SK-N-SH (cell line): ENCODE measurements around the gene SCYGR7. TPM values are rescaled to one million over a fixed set of nuclear protein-coding genes. Genes with fewer than 3 reads are reported as not detected.
"Not testable (repeated sequence)": the region's sequence is repeated elsewhere in the genome, so short reads cannot be mapped to it uniquely, and the experiment has no call there.

Source experiments
- CTCF ChIA-PET: fragments of 300-600, 350-600 bp; formaldehyde crosslinking; extraction: SDS; loops from one replicate; lab custom pipeline; 2021; lab: Yijun Ruan, JAX
- POLR2A ChIA-PET: fragments of 350-600 bp; sonication (Branson Sonifier 250); formaldehyde crosslinking; extraction: SDS; loops from one replicate; lab custom pipeline; 2020; ENCODE audit warnings: antibody characterized with exemption, inconsistent platforms; lab: Yijun Ruan, JAX
- DNase-seq: peaks from one replicate; pipeline ENCODE4 v3.0.0; 2012
- H2AFZ ChIP-seq: fragments of 200-600 bp; sonication (generic); 2 replicates; pipeline ENCODE4 v1.8.1; 2016; ENCODE audit warnings: antibody characterized with exemption, mild to moderate bottlenecking, low read depth
- H3F3A ChIP-seq: fragments of 200-600 bp; sonication (generic); replicated peaks from 2 replicates; pipeline ENCODE3; 2016; ENCODE audit warnings: antibody characterized with exemption, mild to moderate bottlenecking; ENCODE audit not compliant: insufficient read depth
- H3K27ac ChIP-seq, 2 experiments: fragments of 200-500 bp in 1 of 2; fragments of 200-600 bp in 1 of 2; sonication (Bioruptor generic) in 1 of 2; sonication (generic), shearing (Covaris generic) in 1 of 2; 2 replicates each; pipeline versions ENCODE4 v1.5.1 to v1.6.1; 2014 to 2016; ENCODE audit warnings: low read depth in 2 of 2, inconsistent platforms in 1 of 2, low read length in 1 of 2, mild to moderate bottlenecking in 1 of 2, mixed read lengths in 1 of 2
- H3K27me3 ChIP-seq: fragments of 200-600 bp; sonication (generic), shearing (Covaris generic); 2 replicates; pipeline ENCODE4 v1.6.1; 2016; ENCODE audit warnings: mixed run types; ENCODE audit not compliant: insufficient read depth
- H3K36me3 ChIP-seq, 2 experiments: fragments of 200-500 bp in 1 of 2; fragments of 200-600 bp in 1 of 2; sonication (Bioruptor generic) in 1 of 2; sonication (generic) in 1 of 2; replicated peaks in 1 of 2; 2 replicates each; pipeline versions ENCODE3 to v1.5.1; 2014 to 2016; ENCODE audit warnings: low read length in 1 of 2, mild to moderate bottlenecking in 1 of 2; ENCODE audit not compliant: insufficient read depth in 2 of 2, control insufficient read depth in 1 of 2
- H3K4me1 ChIP-seq, 2 experiments: fragments of 200-500 bp in 1 of 2; fragments of 200-600 bp in 1 of 2; sonication (Bioruptor generic) in 1 of 2; sonication (generic), shearing (Covaris generic) in 1 of 2; 2 replicates each; pipeline versions ENCODE4 v1.5.1 to v1.6.1; 2014 to 2016; ENCODE audit warnings: low read depth in 1 of 2, low read length in 1 of 2, mixed run types in 1 of 2; ENCODE audit not compliant: insufficient read depth in 2 of 2, control insufficient read depth in 1 of 2
- H3K4me2 ChIP-seq: fragments of 200-600 bp; sonication (generic), shearing (Covaris generic); 2 replicates; pipeline ENCODE4 v1.6.1; 2017; ENCODE audit warnings: mixed run types
- H3K4me3 ChIP-seq, 2 experiments: fragments of 200-500 bp in 1 of 2; fragments of 200-600 bp in 1 of 2; sonication (Bioruptor generic) in 1 of 2; sonication (generic), shearing (Covaris generic) in 1 of 2; 2 replicates each; pipeline versions ENCODE4 v1.5.1 to v1.8.1; 2014 to 2016; ENCODE audit warnings: low read depth in 2 of 2, inconsistent platforms in 1 of 2, low read length in 1 of 2, mild to moderate bottlenecking in 1 of 2, mixed read lengths in 1 of 2, moderate library complexity in 1 of 2
- H3K79me2 ChIP-seq: fragments of 200-600 bp; sonication (generic); 2 replicates; pipeline ENCODE4 v1.8.1; 2017; ENCODE audit warnings: mild to moderate bottlenecking; ENCODE audit not compliant: insufficient read depth
- H3K9ac ChIP-seq: fragments of 200-600 bp; sonication (generic); 2 replicates; pipeline ENCODE4 v1.6.1; 2017; ENCODE audit warnings: mixed run types
- H3K9me2 ChIP-seq: fragments of 200-600 bp; sonication (generic); 2 replicates; pipeline ENCODE4 v1.6.1; 2017; ENCODE audit warnings: mixed run types
- H3K9me3 ChIP-seq: fragments of 200-600 bp; sonication (generic); 2 replicates; pipeline ENCODE4 v1.6.1; 2017; ENCODE audit warnings: mixed run types, mild to moderate bottlenecking, moderate library complexity
- H4K20me1 ChIP-seq: fragments of 200-600 bp; sonication (generic); 2 replicates; pipeline ENCODE4 v1.6.1; 2017; ENCODE audit warnings: mild to moderate bottlenecking, mixed run types; ENCODE audit not compliant: insufficient read depth
- EZH2phosphoT487 ChIP-seq: fragments of 200-600 bp; sonication (generic); IDR thresholded peaks from 2 replicates; pipeline ENCODE4 v1.6.1; 2017; ENCODE audit warnings: low read depth, mixed run types, mild to moderate bottlenecking, antibody characterized with exemption, moderate library complexity, borderline replicate concordance
- FOSL2 ChIP-seq: IDR thresholded peaks from 2 replicates; pipeline ENCODE4 v1.4.0; 2012; ENCODE audit warnings: low read depth, mild to moderate bottlenecking, moderate library complexity, borderline replicate concordance
- FOXJ3 ChIP-seq: sonication (generic); formaldehyde crosslinking; IDR thresholded peaks from 2 replicates; pipeline ENCODE4 v1.5.1; 2020; ENCODE audit warnings: mild to moderate bottlenecking, missing genetic modification reagents
- FOXM1 ChIP-seq: IDR thresholded peaks from 2 replicates; pipeline ENCODE4 v1.4.0; 2012; ENCODE audit warnings: low read depth, mild to moderate bottlenecking
- JUND ChIP-seq: IDR thresholded peaks from 2 replicates; pipeline ENCODE4 v1.4.0; 2012
- NFIC ChIP-seq: IDR thresholded peaks from 2 replicates; pipeline ENCODE4 v1.4.0; 2012; ENCODE audit warnings: borderline replicate concordance
- POLR2AphosphoS5 ChIP-seq: IDR thresholded peaks from 2 replicates; pipeline ENCODE4 v1.6.1; 2012; ENCODE audit warnings: low read depth, low read length
- RAD21 ChIP-seq: IDR thresholded peaks from 2 replicates; pipeline ENCODE4 v1.6.1; 2012; ENCODE audit warnings: mild to moderate bottlenecking, low read length
- RCOR1 ChIP-seq: fragments of 150-350 bp; IDR thresholded peaks from 2 replicates; pipeline ENCODE4 v1.6.1; 2017; ENCODE audit warnings: antibody characterized with exemption, low read length
- RFX5 ChIP-seq: IDR thresholded peaks from 2 replicates; pipeline ENCODE4 v1.6.1; 2012; ENCODE audit warnings: mild to moderate bottlenecking, improper control_type of control experiment, low read length
- RXRA ChIP-seq: IDR thresholded peaks from 2 replicates; pipeline ENCODE4 v1.4.0; 2012; ENCODE audit warnings: low read depth, mild to moderate bottlenecking, borderline replicate concordance
- TCF12 ChIP-seq: IDR thresholded peaks from 2 replicates; pipeline ENCODE4 v1.4.0; 2012
- YY1 ChIP-seq: IDR thresholded peaks from 2 replicates; pipeline ENCODE4 v1.4.0; 2012; ENCODE audit warnings: low read depth, mild to moderate bottlenecking
- WGBS: methylation state at CpG from one replicate; pipeline ENCODE4 v1.1.6; 2017; ENCODE audit warnings: low lambda C conversion rate; 5-methylcytosine and 5-hydroxymethylcytosine counted together
- polyA plus RNA-seq, 3 experiments: library from polyadenylated mRNA; depleted of rRNA; stranded (reverse); fragments of >200 nt; gene quantifications; 2 replicates each; pipeline ENCODE4 v1.2.3, GENCODE V29; 2012
- TF ChIP-seq, protein P1 (sequence below): fragments of 200-600 bp; sonication (generic); IDR thresholded peaks from 2 replicates; pipeline ENCODE4 v1.6.1; 2017; ENCODE audit warnings: antibody characterized with exemption, mild to moderate bottlenecking, moderate library complexity
- TF ChIP-seq, protein P2 (sequence below): fragments of 150-350 bp; IDR thresholded peaks from 2 replicates; pipeline ENCODE4 v1.6.1; 2016; ENCODE audit warnings: mild to moderate bottlenecking, low read depth, low read length
- TF ChIP-seq, protein P3 (sequence below): IDR thresholded peaks from 2 replicates; pipeline ENCODE4 v1.4.0; 2012; ENCODE audit warnings: low read depth
- TF ChIP-seq, protein P4 (sequence below): IDR thresholded peaks from 2 replicates; pipeline ENCODE4 v1.4.0; 2012; ENCODE audit warnings: low read depth, borderline replicate concordance
- TF ChIP-seq, protein P5 (sequence below): IDR thresholded peaks from 2 replicates; pipeline ENCODE4; 2012

Gene SCYGR7
- polyA plus RNA-seq, 1 of the 3 experiments (the other 2 are of a cell fraction): not detected

DNA sequence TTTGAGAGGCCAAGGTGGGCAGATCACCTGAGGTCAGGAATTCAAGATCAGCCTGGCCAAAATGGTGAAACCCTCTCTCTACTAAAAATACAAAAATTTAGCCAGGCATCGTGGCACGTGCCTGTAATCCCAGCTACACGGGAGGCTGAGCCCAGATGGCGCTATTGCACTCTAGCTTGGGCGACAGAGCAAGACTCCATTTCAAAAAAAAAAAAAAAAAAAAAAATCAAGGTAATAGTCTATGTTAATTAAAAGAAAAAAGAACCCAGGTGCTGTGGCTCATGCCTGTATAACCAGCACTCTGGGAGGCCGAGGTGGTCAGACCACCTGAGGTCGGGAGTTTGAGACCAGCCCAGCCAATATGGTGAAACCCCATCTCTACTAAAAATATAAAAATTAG is 12.6 kb downstream of the SCYGR7 start:
- not testable (repeated sequence) for H3K4me3 ChIP-seq, H3F3A ChIP-seq, H3K27me3 ChIP-seq, DNase-seq
- TF ChIP-seq, protein P1, sequence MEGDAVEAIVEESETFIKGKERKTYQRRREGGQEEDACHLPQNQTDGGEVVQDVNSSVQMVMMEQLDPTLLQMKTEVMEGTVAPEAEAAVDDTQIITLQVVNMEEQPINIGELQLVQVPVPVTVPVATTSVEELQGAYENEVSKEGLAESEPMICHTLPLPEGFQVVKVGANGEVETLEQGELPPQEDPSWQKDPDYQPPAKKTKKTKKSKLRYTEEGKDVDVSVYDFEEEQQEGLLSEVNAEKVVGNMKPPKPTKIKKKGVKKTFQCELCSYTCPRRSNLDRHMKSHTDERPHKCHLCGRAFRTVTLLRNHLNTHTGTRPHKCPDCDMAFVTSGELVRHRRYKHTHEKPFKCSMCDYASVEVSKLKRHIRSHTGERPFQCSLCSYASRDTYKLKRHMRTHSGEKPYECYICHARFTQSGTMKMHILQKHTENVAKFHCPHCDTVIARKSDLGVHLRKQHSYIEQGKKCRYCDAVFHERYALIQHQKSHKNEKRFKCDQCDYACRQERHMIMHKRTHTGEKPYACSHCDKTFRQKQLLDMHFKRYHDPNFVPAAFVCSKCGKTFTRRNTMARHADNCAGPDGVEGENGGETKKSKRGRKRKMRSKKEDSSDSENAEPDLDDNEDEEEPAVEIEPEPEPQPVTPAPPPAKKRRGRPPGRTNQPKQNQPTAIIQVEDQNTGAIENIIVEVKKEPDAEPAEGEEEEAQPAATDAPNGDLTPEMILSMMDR: peak; percentile 37; the same call in 1 of the 2 replicates
- TF ChIP-seq, all 33 proteins: peak for 1; not testable (repeated sequence) for 32
- H3K9me3 ChIP-seq, POLR2A ChIA-PET, H3K9me2 ChIP-seq, H3K9ac ChIP-seq, H3K4me1 ChIP-seq, H2AFZ ChIP-seq, H3K27ac ChIP-seq, H3K4me2 ChIP-seq, H4K20me1 ChIP-seq, H3K79me2 ChIP-seq, H3K36me3 ChIP-seq: not testable (repeated sequence)
- CTCF ChIA-PET: interaction anchor here (0.8 kb wide), 1 partner anchor 708 kb away, joined by 4 read pairs; no protein-coding TSS in a partner anchor
- WGBS: 49% methylated on average over 7 of the region's 7 CpGs

DNA sequence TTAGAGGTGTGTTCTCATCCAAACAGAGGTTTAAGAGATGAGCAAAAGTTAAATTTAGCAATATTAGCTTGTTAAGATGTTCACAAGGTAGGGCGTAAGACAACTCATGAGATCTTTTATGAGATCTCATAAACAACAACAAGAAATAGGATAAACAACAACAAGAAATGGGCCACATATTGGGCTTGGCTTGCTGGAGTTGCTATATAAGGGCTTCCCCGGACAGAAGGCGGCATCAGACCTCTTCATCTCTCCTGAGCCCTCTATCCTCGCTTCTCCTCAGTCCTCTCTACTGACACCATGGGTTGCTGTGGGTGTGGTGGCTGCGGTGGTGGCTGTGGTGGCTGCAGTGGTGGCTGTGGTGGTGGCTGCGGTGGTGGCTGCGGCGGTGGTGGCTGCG is 17.5 kb downstream of the SCYGR7 start, which contains the start of gene SCYGR8:
TSS of gene SCYGR8 (plus strand) at position 301 of the 400 bp plus-strand sequence. CDS start at position 301, 0 bp downstream.
- ChIA-PET CTCF (no interaction called here), POLR2A (no interaction called here)
- H3F3A ChIP-seq: no peaks in the 10 kb centered on the region
- no peaks in the 10 kb centered on the region; the same call in 1 of the 2 replicates for H3K27me3 ChIP-seq
- no peak for DNase-seq
- H4K20me1 ChIP-seq: no peaks in the 10 kb centered on the region
- no peaks in the 10 kb centered on the region for H3K36me3 ChIP-seq
- H3K4me2 ChIP-seq: no peak within 1 kb of the TSS
- no peaks in the 10 kb centered on the region for H3K9me3 ChIP-seq
- no peak within 1 kb of the TSS for H2AFZ ChIP-seq
- no peak within 1 kb of the TSS for H3K27ac ChIP-seq
- TF ChIP-seq FOSL2 (no peak), FOXJ3 (CRISPR knock-in tag) (no peak), FOXM1 (no peak), EZH2phosphoT487 (no peak), RCOR1 (no peak), YY1 (no peak), TCF12 (no peak), RFX5 (no peak), NFIC (no peak), RAD21 (no peak), JUND (no peak), RXRA (no peak), POLR2AphosphoS5 (no peak)
- TF ChIP-seq, protein P2, sequence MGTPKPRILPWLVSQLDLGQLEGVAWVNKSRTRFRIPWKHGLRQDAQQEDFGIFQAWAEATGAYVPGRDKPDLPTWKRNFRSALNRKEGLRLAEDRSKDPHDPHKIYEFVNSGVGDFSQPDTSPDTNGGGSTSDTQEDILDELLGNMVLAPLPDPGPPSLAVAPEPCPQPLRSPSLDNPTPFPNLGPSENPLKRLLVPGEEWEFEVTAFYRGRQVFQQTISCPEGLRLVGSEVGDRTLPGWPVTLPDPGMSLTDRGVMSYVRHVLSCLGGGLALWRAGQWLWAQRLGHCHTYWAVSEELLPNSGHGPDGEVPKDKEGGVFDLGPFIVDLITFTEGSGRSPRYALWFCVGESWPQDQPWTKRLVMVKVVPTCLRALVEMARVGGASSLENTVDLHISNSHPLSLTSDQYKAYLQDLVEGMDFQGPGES: no peak
- TF ChIP-seq, protein P3, sequence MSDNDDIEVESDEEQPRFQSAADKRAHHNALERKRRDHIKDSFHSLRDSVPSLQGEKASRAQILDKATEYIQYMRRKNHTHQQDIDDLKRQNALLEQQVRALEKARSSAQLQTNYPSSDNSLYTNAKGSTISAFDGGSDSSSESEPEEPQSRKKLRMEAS: no peak
- TF ChIP-seq, protein P4, sequence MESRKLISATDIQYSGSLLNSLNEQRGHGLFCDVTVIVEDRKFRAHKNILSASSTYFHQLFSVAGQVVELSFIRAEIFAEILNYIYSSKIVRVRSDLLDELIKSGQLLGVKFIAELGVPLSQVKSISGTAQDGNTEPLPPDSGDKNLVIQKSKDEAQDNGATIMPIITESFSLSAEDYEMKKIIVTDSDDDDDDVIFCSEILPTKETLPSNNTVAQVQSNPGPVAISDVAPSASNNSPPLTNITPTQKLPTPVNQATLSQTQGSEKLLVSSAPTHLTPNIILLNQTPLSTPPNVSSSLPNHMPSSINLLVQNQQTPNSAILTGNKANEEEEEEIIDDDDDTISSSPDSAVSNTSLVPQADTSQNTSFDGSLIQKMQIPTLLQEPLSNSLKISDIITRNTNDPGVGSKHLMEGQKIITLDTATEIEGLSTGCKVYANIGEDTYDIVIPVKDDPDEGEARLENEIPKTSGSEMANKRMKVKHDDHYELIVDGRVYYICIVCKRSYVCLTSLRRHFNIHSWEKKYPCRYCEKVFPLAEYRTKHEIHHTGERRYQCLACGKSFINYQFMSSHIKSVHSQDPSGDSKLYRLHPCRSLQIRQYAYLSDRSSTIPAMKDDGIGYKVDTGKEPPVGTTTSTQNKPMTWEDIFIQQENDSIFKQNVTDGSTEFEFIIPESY: no peak
- TF ChIP-seq, protein P5, sequence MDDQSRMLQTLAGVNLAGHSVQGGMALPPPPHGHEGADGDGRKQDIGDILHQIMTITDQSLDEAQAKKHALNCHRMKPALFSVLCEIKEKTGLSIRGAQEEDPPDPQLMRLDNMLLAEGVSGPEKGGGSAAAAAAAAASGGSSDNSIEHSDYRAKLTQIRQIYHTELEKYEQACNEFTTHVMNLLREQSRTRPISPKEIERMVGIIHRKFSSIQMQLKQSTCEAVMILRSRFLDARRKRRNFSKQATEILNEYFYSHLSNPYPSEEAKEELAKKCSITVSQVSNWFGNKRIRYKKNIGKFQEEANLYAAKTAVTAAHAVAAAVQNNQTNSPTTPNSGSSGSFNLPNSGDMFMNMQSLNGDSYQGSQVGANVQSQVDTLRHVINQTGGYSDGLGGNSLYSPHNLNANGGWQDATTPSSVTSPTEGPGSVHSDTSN: no peak
- no peak within 1 kb of the TSS for H3K4me3 ChIP-seq
- H3K79me2 ChIP-seq: no peaks in the 10 kb centered on the region
- WGBS: 60% methylated on average over 5 of the region's 9 CpGs
- no peaks in the 10 kb centered on the region for H3K4me1 ChIP-seq
- H3K9me2 ChIP-seq: no peaks in the 10 kb centered on the region
- H3K9ac ChIP-seq: no peak within 1 kb of the TSS
